ENCODE data around the gene C6orf89. TPM values are rescaled to one million over a fixed set of nuclear protein-coding genes. Genes with fewer than 3 reads are reported as not detected.

Gene C6orf89
- total RNA-seq, 1 experiment from 2014 or later: 13.2 TPM

- TF ChIP-seq, protein P1, sequence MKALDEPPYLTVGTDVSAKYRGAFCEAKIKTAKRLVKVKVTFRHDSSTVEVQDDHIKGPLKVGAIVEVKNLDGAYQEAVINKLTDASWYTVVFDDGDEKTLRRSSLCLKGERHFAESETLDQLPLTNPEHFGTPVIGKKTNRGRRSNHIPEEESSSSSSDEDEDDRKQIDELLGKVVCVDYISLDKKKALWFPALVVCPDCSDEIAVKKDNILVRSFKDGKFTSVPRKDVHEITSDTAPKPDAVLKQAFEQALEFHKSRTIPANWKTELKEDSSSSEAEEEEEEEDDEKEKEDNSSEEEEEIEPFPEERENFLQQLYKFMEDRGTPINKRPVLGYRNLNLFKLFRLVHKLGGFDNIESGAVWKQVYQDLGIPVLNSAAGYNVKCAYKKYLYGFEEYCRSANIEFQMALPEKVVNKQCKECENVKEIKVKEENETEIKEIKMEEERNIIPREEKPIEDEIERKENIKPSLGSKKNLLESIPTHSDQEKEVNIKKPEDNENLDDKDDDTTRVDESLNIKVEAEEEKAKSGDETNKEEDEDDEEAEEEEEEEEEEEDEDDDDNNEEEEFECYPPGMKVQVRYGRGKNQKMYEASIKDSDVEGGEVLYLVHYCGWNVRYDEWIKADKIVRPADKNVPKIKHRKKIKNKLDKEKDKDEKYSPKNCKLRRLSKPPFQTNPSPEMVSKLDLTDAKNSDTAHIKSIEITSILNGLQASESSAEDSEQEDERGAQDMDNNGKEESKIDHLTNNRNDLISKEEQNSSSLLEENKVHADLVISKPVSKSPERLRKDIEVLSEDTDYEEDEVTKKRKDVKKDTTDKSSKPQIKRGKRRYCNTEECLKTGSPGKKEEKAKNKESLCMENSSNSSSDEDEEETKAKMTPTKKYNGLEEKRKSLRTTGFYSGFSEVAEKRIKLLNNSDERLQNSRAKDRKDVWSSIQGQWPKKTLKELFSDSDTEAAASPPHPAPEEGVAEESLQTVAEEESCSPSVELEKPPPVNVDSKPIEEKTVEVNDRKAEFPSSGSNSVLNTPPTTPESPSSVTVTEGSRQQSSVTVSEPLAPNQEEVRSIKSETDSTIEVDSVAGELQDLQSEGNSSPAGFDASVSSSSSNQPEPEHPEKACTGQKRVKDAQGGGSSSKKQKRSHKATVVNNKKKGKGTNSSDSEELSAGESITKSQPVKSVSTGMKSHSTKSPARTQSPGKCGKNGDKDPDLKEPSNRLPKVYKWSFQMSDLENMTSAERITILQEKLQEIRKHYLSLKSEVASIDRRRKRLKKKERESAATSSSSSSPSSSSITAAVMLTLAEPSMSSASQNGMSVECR (CRISPR knock-in tag; IDR thresholded peaks at IDR 0.05; ENCODE audit: borderline replicate concordance): no peak
- TF ChIP-seq KAT7 (CRISPR knock-in tag; IDR thresholded peaks at IDR 0.05; ENCODE audit: borderline replicate concordance): no peak
- no peak for TF ChIP-seq ZNF281 (CRISPR knock-in tag; IDR thresholded peaks at IDR 0.05)
- TF ChIP-seq ZBTB43 (CRISPR knock-in tag; IDR thresholded peaks at IDR 0.05): no peak
- no peak for TF ChIP-seq RELA (CRISPR knock-in tag; IDR thresholded peaks at IDR 0.05; ENCODE audit: borderline replicate concordance)
- TF ChIP-seq, protein P2, sequence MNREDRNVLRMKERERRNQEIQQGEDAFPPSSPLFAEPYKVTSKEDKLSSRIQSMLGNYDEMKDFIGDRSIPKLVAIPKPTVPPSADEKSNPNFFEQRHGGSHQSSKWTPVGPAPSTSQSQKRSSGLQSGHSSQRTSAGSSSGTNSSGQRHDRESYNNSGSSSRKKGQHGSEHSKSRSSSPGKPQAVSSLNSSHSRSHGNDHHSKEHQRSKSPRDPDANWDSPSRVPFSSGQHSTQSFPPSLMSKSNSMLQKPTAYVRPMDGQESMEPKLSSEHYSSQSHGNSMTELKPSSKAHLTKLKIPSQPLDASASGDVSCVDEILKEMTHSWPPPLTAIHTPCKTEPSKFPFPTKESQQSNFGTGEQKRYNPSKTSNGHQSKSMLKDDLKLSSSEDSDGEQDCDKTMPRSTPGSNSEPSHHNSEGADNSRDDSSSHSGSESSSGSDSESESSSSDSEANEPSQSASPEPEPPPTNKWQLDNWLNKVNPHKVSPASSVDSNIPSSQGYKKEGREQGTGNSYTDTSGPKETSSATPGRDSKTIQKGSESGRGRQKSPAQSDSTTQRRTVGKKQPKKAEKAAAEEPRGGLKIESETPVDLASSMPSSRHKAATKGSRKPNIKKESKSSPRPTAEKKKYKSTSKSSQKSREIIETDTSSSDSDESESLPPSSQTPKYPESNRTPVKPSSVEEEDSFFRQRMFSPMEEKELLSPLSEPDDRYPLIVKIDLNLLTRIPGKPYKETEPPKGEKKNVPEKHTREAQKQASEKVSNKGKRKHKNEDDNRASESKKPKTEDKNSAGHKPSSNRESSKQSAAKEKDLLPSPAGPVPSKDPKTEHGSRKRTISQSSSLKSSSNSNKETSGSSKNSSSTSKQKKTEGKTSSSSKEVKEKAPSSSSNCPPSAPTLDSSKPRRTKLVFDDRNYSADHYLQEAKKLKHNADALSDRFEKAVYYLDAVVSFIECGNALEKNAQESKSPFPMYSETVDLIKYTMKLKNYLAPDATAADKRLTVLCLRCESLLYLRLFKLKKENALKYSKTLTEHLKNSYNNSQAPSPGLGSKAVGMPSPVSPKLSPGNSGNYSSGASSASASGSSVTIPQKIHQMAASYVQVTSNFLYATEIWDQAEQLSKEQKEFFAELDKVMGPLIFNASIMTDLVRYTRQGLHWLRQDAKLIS (CRISPR knock-in tag; IDR thresholded peaks at IDR 0.05; ENCODE audit: borderline replicate concordance): no peak
- TF ChIP-seq ZNF416 (CRISPR knock-in tag; IDR thresholded peaks at IDR 0.05): no peak
- no peak for TF ChIP-seq IRF2 (CRISPR knock-in tag; IDR thresholded peaks at IDR 0.05; ENCODE audit: borderline replicate concordance, low read depth)
- no peak for TF ChIP-seq ATF2 (CRISPR knock-in tag; IDR thresholded peaks at IDR 0.05; ENCODE audit: borderline replicate concordance, low read depth)
- TF ChIP-seq, protein P3, sequence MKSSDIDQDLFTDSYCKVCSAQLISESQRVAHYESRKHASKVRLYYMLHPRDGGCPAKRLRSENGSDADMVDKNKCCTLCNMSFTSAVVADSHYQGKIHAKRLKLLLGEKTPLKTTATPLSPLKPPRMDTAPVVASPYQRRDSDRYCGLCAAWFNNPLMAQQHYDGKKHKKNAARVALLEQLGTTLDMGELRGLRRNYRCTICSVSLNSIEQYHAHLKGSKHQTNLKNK (CRISPR knock-in tag; IDR thresholded peaks at IDR 0.05): no peak
- TF ChIP-seq CREB1 (CRISPR knock-in tag; IDR thresholded peaks at IDR 0.05): no peak
- no peak for TF ChIP-seq ZNF219 (CRISPR knock-in tag; IDR thresholded peaks at IDR 0.05; ENCODE audit: borderline replicate concordance)
- no peak for TF ChIP-seq ZNF121 (CRISPR knock-in tag; IDR thresholded peaks at IDR 0.05)
These were observed 86.3 kb downstream of the C6orf89 start (continued) for GRCh38 chr6:36971921-36972673.

Measured in WTC11 (cell line).